HG02885 (cell line): ENCODE data around the gene ADIPOR2.
"Not testable (repeated sequence)": the region's sequence is repeated elsewhere in the genome, so short reads cannot be mapped to it uniquely, and the experiment has no call there.

Experiments used
- ATAC-seq: cut with Tn5 transposase; IDR thresholded peaks from one replicate; pipeline ENCODE4 v1.9.1; 2021; ENCODE audit warnings: mild to moderate bottlenecking; ENCODE audit not compliant: unreplicated experiment, poor library complexity

Gene ADIPOR2

GRCh38 chr12:1663440-1664132, 27.3 kb upstream of the ADIPOR2 start:
- no peak for ATAC-seq

GRCh38 chr12:1665366-1665765, 25.5 kb upstream of the ADIPOR2 start:
- no peak for ATAC-seq

- ATAC-seq: no peak
These were observed 24.7 kb upstream of the ADIPOR2 start for GRCh38 chr12:1666215-1666614.

- ATAC-seq: no peak
These were observed 24.1 kb upstream of the ADIPOR2 start for GRCh38 chr12:1666685-1667162.

- no peak for ATAC-seq
These were observed 21.9 kb upstream of the ADIPOR2 start for GRCh38 chr12:1668833-1669543.

- no peak for ATAC-seq
These were observed 20.3 kb upstream of the ADIPOR2 start for GRCh38 chr12:1670358-1671268.

GRCh38 chr12:1676043-1676442, 14.8 kb upstream of the ADIPOR2 start:
- ATAC-seq: no peak

GRCh38 chr12:1680804-1681492, 9.9 kb upstream of the ADIPOR2 start:
- no peak for ATAC-seq

GRCh38 chr12:1681493-1681807, 9.4 kb upstream of the ADIPOR2 start:
- ATAC-seq: no peak

GRCh38 chr12:1688086-1688710, 2.7 kb upstream of the ADIPOR2 start:
- no peak for ATAC-seq

- peak; percentile 41 for ATAC-seq
These were observed 495 bp downstream of the ADIPOR2 start for GRCh38 chr12:1691123-1692007.

- ATAC-seq: no peak
These were observed 1.4 kb downstream of the ADIPOR2 start for GRCh38 chr12:1692226-1692625.

- ATAC-seq: no peak
These were observed 2.2 kb downstream of the ADIPOR2 start for GRCh38 chr12:1692895-1693610.

- ATAC-seq: not testable (repeated sequence)
These were observed 4.2 kb downstream of the ADIPOR2 start for GRCh38 chr12:1695097-1695496.

- ATAC-seq: no peak
These were observed 5.2 kb downstream of the ADIPOR2 start for GRCh38 chr12:1695886-1696670.

- no peak for ATAC-seq
These were observed 5.9 kb downstream of the ADIPOR2 start for GRCh38 chr12:1696800-1697199.

GRCh38 chr12:1697271-1697670, 6.4 kb downstream of the ADIPOR2 start:
- ATAC-seq: no peak

- ATAC-seq: no peak
These were observed 7.8 kb downstream of the ADIPOR2 start for GRCh38 chr12:1698720-1699119.
